ENCODE results near the gene HIPK4.

DNA sequence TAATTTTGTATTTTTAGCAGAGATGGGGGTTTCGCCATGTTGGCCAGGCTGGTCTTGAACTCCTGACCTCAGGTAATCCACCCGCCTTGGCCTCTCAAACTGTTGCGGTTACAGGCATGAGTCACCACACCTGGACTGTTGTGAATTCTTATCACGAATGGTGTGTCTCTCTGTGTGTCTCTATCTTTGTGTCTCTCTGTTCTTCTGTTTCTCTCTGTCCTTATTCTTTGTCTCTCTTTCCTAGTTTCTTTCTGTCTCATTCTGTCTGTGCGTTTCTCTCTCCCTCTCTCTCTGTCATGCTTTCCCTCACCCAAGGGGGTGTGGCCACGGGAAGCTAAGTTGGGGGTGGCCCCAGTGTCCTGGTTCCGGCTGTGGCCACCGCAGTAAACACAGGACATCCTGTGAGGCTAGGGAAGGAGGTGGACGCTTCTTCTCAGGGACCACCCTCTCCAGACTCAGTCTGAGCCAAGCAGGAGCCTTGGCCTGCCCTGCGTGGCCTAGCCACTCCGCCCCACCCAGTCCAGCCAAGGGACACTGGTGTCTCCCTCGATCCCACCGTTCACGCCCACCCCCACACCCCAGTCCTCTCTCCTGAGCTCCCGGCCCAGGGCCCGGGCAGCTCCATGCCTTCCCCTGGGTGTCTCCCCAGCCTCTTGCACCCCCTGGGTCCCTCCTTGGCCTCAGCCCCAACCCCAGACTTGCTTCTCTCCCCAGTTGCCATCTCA, 27.1 kb upstream of the HIPK4 start:
- no peak for TF ChIP-seq EZH2 (IDR thresholded peaks at IDR 0.05; ENCODE audit: insufficient read depth, poor library complexity, severe bottlenecking)
- no peak for TF ChIP-seq EZH2phosphoT487 (IDR thresholded peaks at IDR 0.05; ENCODE audit: insufficient read depth, low read depth)
